ENCODE results near the gene PIGL. TPM values are rescaled to one million over a fixed set of nuclear protein-coding genes. Genes with fewer than 3 reads are reported as not detected.
"Not testable (repeated sequence)": the region's sequence is repeated elsewhere in the genome, so short reads cannot be mapped to it uniquely, and the experiment has no call there.

The PIGL gene
- total RNA-seq, 2 donors from 2014 or later = 34.5 to 109 TPM

DNA sequence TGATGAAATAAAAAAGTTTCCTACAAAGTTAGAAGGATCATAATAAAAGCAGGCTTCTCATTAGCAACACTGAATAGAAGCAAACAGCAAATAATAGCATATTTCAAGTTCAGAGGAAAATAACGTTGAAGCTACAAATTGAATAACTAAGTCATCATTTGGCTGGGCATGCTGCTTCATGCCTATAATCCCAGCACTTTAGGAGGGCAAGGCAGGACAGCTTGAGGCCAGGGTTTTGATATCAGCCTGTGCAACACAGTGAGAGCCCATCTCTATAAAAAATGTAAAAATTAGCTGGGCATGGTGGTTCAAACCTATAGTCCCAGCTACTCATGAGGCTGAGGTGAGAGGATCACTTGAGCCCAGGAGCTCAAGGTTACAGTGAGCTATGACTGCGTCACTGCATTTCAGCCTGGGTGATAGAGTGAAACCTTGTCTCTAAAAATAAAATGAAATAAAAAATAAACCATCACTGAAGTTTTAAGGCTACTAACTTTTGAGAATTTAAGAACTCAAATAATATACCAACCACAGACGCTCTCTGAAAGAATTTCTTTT lies 27.1 kb upstream of the PIGL start:
- 77 to 82% methylated on average over 3 of the region's 3 CpGs for WGBS, 2 donors
- H3K36me3 ChIP-seq (replicated peaks in 1 of 2; ENCODE audit: insufficient read depth in 1 of 2, low read depth in 2 of 2) = peaks cover 0 to 2% of the 10 kb centered on the region in 2 donors
- H3K27ac ChIP-seq = no peak overlapping the region
- ATAC-seq (no peak), DNase-seq (no peak)
- no peaks in the 10 kb centered on the region for H3K9me3 ChIP-seq
- TF ChIP-seq, protein P1, sequence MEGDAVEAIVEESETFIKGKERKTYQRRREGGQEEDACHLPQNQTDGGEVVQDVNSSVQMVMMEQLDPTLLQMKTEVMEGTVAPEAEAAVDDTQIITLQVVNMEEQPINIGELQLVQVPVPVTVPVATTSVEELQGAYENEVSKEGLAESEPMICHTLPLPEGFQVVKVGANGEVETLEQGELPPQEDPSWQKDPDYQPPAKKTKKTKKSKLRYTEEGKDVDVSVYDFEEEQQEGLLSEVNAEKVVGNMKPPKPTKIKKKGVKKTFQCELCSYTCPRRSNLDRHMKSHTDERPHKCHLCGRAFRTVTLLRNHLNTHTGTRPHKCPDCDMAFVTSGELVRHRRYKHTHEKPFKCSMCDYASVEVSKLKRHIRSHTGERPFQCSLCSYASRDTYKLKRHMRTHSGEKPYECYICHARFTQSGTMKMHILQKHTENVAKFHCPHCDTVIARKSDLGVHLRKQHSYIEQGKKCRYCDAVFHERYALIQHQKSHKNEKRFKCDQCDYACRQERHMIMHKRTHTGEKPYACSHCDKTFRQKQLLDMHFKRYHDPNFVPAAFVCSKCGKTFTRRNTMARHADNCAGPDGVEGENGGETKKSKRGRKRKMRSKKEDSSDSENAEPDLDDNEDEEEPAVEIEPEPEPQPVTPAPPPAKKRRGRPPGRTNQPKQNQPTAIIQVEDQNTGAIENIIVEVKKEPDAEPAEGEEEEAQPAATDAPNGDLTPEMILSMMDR (IDR thresholded peaks at IDR 0.05) = no peak
- TF ChIP-seq POLR2A (IDR thresholded peaks at IDR 0.05) = no peak
- no peaks in the 10 kb centered on the region for H3K4me1 ChIP-seq
- intact Hi-C loops (cut with DNase I) = no loop called here
- H3K4me3 ChIP-seq = no peak overlapping the region
- H3K27me3 ChIP-seq = no peaks in the 10 kb centered on the region

DNA sequence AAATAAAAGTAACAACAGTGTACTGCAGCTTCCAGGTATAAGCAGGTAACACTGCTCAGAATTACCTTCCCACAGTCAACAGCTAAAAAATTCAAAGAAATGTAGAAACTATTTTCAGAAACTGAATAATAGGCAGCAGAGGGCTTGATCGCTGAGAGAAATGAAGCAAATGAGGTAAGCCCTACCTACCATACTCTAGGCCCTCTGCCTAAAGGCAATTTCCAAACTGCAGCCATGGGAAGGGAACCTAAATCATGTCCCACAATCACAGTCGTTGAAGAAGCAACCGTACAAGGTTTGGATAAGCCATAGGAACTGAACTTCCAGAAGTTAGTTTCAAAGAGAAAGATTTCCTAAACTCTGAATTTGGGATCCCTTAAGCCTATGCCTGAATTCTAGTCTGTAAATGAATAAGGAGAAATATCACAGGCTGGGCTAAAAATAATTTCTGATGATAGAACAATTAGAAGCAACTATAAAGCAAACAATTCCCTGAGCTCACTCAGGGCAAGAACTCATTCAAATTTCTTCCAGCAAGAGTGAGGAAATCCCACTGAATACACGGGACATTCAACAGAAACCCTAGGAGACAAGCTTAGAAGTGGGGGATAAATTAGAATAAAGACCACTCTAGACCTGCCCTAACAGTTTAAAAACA lies 26.2 kb upstream of the PIGL start:
- no peaks in the 10 kb centered on the region for H3K4me1 ChIP-seq
- no peak overlapping the region for H3K27ac ChIP-seq
- no peak for ATAC-seq
- H3K9me3 ChIP-seq = no peaks in the 10 kb centered on the region
- no peaks in the 10 kb centered on the region for H3K36me3 ChIP-seq (replicated peaks in 1 of 2; ENCODE audit: insufficient read depth in 1 of 2, low read depth in 2 of 2)
- no peak for DNase-seq
- intact Hi-C loops (cut with DNase I) = no loop called here
- H3K4me3 ChIP-seq = no peak overlapping the region
- WGBS, 2 donors = 78% methylated on average over 4 of the region's 4 CpGs
- no peak for TF ChIP-seq POLR2A (IDR thresholded peaks at IDR 0.05)
- TF ChIP-seq, protein P1 (IDR thresholded peaks at IDR 0.05) = no peak
- no peaks in the 10 kb centered on the region for H3K27me3 ChIP-seq

DNA sequence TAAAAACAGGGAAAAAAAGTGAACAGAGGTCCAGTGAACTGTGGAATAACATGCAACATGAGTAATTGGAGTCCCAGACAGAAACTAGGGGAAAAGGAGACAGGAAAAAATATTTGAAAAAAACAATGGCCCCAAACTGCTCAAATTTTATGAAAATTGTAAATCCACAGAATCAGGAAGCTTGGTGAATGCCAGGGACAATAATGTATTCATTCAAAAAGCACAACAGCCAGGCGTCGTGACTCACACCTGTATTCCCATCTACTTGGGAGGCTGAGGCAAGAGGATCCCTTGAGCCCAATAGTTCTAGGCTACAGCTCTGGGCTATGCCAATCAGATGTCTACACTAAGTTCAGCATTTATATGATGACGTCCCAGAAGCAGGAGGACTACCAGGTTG lies 25.4 kb upstream of the PIGL start:
- H3K36me3 ChIP-seq (replicated peaks in 1 of 2; ENCODE audit: insufficient read depth in 1 of 2, low read depth in 2 of 2) = no peaks in the 10 kb centered on the region
- H3K4me3 ChIP-seq = no peak overlapping the region
- H3K9me3 ChIP-seq = no peaks in the 10 kb centered on the region
- DNase-seq (no peak), ATAC-seq (no peak)
- no peaks in the 10 kb centered on the region for H3K4me1 ChIP-seq
- intact Hi-C loops (cut with DNase I) = no loop called here
- TF ChIP-seq, protein P1 (IDR thresholded peaks at IDR 0.05) = no peak
- TF ChIP-seq POLR2A (IDR thresholded peaks at IDR 0.05) = no peak
- WGBS, 2 donors = 91 to 92% methylated on average over 3 of the region's 3 CpGs
- no peaks in the 10 kb centered on the region for H3K27me3 ChIP-seq
- H3K27ac ChIP-seq = no peak overlapping the region

DNA sequence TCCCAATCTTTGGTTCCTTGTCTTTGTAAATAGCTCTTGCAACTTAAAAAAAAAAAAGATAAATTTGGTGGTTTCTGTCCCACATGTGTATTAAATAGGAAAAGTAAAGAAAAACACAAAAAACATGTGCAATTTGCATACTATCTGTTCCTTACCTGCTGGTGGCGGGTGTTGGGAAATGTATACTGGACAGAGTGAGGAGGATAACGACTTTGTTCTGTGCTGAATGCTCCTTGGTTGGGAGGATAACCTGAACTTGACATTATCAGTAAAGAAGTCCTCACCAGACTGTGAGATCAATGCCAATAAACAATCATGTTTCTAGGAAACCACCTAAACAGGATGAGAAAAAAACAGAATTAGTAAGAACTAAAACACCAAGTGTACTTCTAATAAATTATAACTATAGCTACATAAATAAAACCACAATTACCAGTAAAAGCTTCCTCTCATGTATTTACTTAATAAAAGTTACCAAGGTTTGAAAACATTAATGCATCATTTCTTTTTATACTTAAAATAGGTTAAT lies 22.6 kb upstream of the PIGL start:
- whole genome bisulfite sequencing, 2 donors = 73 to 90% methylated on average over 2 of the region's 2 CpGs

DNA sequence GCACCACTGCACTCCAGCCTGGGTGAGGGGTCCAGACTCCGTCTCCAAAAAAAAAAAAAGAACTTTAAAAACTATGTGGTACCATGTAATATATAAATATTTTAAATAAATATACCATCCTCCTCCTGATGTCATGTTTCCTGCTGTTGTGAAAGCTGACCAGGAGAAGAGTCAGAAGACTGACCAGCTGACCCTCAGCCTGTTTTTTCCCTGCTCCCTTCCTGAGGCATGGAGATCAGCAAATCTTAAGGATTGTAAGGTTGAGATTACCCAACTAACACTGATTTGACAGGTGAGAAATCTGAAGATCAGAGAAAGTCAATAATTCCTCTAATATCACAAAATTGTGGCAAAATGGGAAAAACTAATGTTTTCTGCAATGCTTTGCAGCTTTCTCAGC lies 19.7 kb upstream of the PIGL start:
- intact Hi-C loops (cut with DNase I) = no loop called here
- no peaks in the 10 kb centered on the region for H3K9me3 ChIP-seq
- TF ChIP-seq, protein P1 (IDR thresholded peaks at IDR 0.05) = no peak
- no peak for TF ChIP-seq POLR2A (IDR thresholded peaks at IDR 0.05)
- 92 to 100% methylated on average over 1 of the region's 1 CpG for WGBS, 2 donors
- H3K27me3 ChIP-seq = no peaks in the 10 kb centered on the region
- no peak overlapping the region for H3K4me3 ChIP-seq
- ATAC-seq (no peak), DNase-seq (no peak)
- H3K36me3 ChIP-seq (replicated peaks in 1 of 2; ENCODE audit: insufficient read depth in 1 of 2, low read depth in 2 of 2) = no peaks in the 10 kb centered on the region
- H3K4me1 ChIP-seq = peaks cover 30% of the 10 kb centered on the region
- no peak overlapping the region for H3K27ac ChIP-seq

More for the DNA sequence above, 22.6 kb upstream of the PIGL start:
- intact Hi-C loops (cut with DNase I); ATAC-seq; H3K36me3 ChIP-seq (replicated peaks in 1 of 2; ENCODE audit: insufficient read depth in 1 of 2, low read depth in 2 of 2); H3K9me3 ChIP-seq; H3K27me3 ChIP-seq; H3K4me1 ChIP-seq; H3K27ac ChIP-seq; H3K4me3 ChIP-seq; DNase-seq: not testable (repeated sequence)

Measured in body of pancreas (tissue), 4 donors.